ENCODE data around the gene KCNH4. TPM values are rescaled to one million over a fixed set of nuclear protein-coding genes. Genes with fewer than 3 reads are reported as not detected.

The KCNH4 gene
- total and polyA plus RNA-seq, 9 of the 15 experiments (the other 6 are each of a cell fraction or from before 2014, with no cell fraction given): 0.10 to 1.8 (median 0.50) TPM

DNA sequence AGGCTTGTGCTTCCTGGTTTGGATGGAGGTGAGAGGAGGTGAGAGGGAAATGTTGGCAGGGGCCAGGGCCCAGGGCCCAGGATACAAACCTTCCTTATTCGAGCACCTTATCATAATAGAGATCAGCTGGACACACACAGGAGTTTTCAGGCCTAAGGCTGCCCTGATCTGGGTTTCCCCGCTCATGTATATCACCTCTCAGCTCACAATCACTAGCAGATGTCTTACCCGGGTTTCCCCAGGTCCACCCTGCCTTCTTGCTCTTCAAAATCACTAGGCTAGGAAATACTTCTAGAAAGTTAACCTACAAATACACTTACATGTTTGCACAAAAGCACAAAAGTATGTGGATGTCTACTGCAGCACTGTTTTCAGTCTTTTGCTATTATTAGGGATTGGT is 54.1 kb downstream of the KCNH4 start:
- WGBS (ENCODE audit: insufficient coverage, low coverage, missing lambda C conversion rate): 73% methylated on average over 3 of the region's 3 CpGs
- Histone ChIP-seq H3K27ac (ENCODE audit: extremely low read depth, low read depth, low read length) (no peak overlapping the region), H3K4me1 (replicated peaks in 1 of 2; ENCODE audit: control insufficient read depth in 2 of 2, insufficient read depth in 2 of 2, low read length in 2 of 2) (peaks cover 0 to 14% of the 10 kb centered on the region in 2 experiments; a peak in 2 of 5 replicates), H3K9me3 (replicated peaks; ENCODE audit: control insufficient read depth, insufficient read depth, low read depth, low read length) (no peaks in the 10 kb centered on the region), H2AFZ (ENCODE audit: low read depth, low read length) (no peak overlapping the region), H3K4me2 (ENCODE audit: insufficient read depth, low read length) (no peak overlapping the region), H3K79me2 (ENCODE audit: control insufficient read depth, insufficient read depth, low read length) (peaks cover 13% of the 10 kb centered on the region; the same call in 2 of the 3 replicates), H3K9ac (ENCODE audit: insufficient read depth in 1 of 2, low read depth in 2 of 2, low read length in 2 of 2) (no peak overlapping the region), H3K36me3 (ENCODE audit: control insufficient read depth, insufficient read depth, low read length) (peaks cover 76% of the 10 kb centered on the region), H3K27me3 (ENCODE audit: control insufficient read depth in 2 of 2, insufficient read depth in 2 of 2, low read length in 2 of 2) (no peaks in the 10 kb centered on the region), H3K4me3 (no peak overlapping the region), H3K9me1 (ENCODE audit: control insufficient read depth, insufficient read depth, low read length) (peaks cover 3% of the 10 kb centered on the region), H4K20me1 (replicated peaks; ENCODE audit: control insufficient read depth, insufficient read depth, low read length) (0 out of 2 replicates have a peak, but pooled peaks cover 2% of the 10 kb centered on the region)
- TF ChIP-seq PCBP1 (IDR thresholded peaks at IDR 0.05; ENCODE audit: low read depth, low read length, poor library complexity, severe bottlenecking) (no peak), TCF7L2 (IDR thresholded peaks at IDR 0.05; ENCODE audit: low read depth, low read length) (no peak), CCNT2 (IDR thresholded peaks at IDR 0.05; ENCODE audit: borderline replicate concordance, extremely low read depth, insufficient read length, low read depth, low read length) (no peak), ZNF133 (CRISPR knock-in tag; IDR thresholded peaks at IDR 0.05) (no peak), KAT8 (IDR thresholded peaks at IDR 0.05; ENCODE audit: low read depth) (no peak), KLF16 (IDR thresholded peaks at IDR 0.05) (no peak), CREB1 (IDR thresholded peaks at IDR 0.05) (no peak), CREB1 (CRISPR knock-in tag; IDR thresholded peaks at IDR 0.05) (no peak), HNRNPH1 (optimal IDR thresholded peaks at IDR 0.05; ENCODE audit: low read depth, low read length) (no peak), BCL6 (CRISPR knock-in tag; IDR thresholded peaks at IDR 0.05) (no peak), ZNF584 (CRISPR knock-in tag; IDR thresholded peaks at IDR 0.05; ENCODE audit: low read depth) (no peak), ZNF347 (CRISPR knock-in tag; IDR thresholded peaks at IDR 0.05; ENCODE audit: low read depth) (no peak), PPARD (CRISPR knock-in tag; IDR thresholded peaks at IDR 0.05) (no peak), TAL1 (IDR thresholded peaks at IDR 0.05) (no peak), SP2 (IDR thresholded peaks at IDR 0.05; ENCODE audit: extremely low read depth, low read depth, low read length, poor library complexity, severe bottlenecking) (no peak), YBX1 (IDR thresholded peaks at IDR 0.05) (no peak), ETV1 (tag; conservative IDR thresholded peaks at IDR 0.05; ENCODE audit: low read depth) (no peak), PML (IDR thresholded peaks at IDR 0.05; ENCODE audit: low read length) (no peak), SAFB2 (IDR thresholded peaks at IDR 0.05; ENCODE audit: borderline replicate concordance, low read depth, low read length, severe bottlenecking) (no peak), ZNF175 (CRISPR knock-in tag; IDR thresholded peaks at IDR 0.05; ENCODE audit: low read depth) (no peak), ZC3H4 (CRISPR knock-in tag; IDR thresholded peaks at IDR 0.05; ENCODE audit: borderline replicate concordance) (no peak)
- BruUV-seq (replicated peaks): no TSS peak
- FAIRE-seq (no peak), ATAC-seq (no peak), DNase-seq (ENCODE audit: extremely low read depth in 1 of 4, low spot score in 3 of 4) (no peak)
- ChIA-PET POLR2A (no interaction called here), CTCF (ENCODE audit: low intra/inter-chr PET ratio) (no interaction called here)
- in situ Hi-C loops (cut with MboI) (no loop called here), intact Hi-C loops (cut with micrococcal nuclease) (no loop called here)

Measured in K562 (cell line).